ENCODE data around the gene HBM.

DNA sequence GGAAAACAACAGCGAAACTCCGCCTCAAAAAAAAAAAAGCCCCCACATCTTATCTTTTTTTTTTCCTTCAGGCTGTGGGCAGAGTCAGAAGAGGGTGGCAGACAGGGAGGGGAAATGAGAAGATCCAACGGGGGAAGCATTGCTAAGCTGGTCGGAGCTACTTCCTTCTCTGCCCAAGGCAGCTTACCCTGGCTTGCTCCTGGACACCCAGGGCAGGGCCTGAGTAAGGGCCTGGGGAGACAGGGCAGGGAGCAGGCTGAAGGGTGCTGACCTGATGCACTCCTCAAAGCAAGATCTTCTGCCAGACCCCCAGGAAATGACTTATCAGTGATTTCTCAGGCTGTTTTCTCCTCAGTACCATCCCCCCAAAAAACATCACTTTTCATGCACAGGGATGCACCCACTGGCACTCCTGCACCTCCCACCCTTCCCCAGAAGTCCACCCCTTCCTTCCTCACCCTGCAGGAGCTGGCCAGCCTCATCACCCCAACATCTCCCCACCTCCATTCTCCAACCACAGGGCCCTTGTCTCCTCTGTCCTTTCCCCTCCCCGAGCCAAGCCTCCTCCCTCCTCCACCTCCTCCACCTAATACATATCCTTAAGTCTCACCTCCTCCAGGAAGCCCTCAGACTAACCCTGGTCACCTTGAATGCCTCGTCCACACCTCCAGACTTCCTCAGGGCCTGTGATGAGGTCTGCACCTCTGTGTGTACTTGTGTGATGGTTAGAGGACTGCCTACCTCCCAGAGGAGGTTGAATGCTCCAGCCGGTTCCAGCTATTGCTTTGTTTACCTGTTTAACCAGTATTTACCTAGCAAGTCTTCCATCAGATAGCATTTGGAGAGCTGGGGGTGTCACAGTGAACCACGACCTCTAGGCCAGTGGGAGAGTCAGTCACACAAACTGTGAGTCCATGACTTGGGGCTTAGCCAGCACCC, 9.5 kb downstream of the HBM start:
- TF ChIP-seq, protein P1, sequence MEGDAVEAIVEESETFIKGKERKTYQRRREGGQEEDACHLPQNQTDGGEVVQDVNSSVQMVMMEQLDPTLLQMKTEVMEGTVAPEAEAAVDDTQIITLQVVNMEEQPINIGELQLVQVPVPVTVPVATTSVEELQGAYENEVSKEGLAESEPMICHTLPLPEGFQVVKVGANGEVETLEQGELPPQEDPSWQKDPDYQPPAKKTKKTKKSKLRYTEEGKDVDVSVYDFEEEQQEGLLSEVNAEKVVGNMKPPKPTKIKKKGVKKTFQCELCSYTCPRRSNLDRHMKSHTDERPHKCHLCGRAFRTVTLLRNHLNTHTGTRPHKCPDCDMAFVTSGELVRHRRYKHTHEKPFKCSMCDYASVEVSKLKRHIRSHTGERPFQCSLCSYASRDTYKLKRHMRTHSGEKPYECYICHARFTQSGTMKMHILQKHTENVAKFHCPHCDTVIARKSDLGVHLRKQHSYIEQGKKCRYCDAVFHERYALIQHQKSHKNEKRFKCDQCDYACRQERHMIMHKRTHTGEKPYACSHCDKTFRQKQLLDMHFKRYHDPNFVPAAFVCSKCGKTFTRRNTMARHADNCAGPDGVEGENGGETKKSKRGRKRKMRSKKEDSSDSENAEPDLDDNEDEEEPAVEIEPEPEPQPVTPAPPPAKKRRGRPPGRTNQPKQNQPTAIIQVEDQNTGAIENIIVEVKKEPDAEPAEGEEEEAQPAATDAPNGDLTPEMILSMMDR (IDR thresholded peaks at IDR 0.05; ENCODE audit: borderline replicate concordance, extremely low read depth, low read length, poor library complexity, severe bottlenecking): no peak
- no peak for TF ChIP-seq EZH2 (IDR thresholded peaks at IDR 0.05; ENCODE audit: borderline replicate concordance, low read depth, low read length, severe bottlenecking)
